Neural cell (in vitro differentiated cells): ENCODE results near the gene CDC34. TPM values are rescaled to one million over a fixed set of nuclear protein-coding genes. Genes with fewer than 3 reads are reported as not detected.

Experiments used
- H2AFZ ChIP-seq: fragments of 200-600, 300-800 bp; sonication (generic), shearing (Covaris generic); 2 replicates; pipeline ENCODE4 v1.6.0; 2014; ENCODE audit warnings: low read depth, mild to moderate bottlenecking, antibody characterized with exemption, low read length, moderate library complexity
- H3F3A ChIP-seq: fragments of 200-600 bp; shearing (Covaris generic); 2 replicates; pipeline ENCODE4 v1.6.1; 2016; ENCODE audit warnings: mild to moderate bottlenecking, moderate library complexity, mixed read lengths, antibody characterized with exemption, low read length; ENCODE audit not compliant: insufficient read depth, poor library complexity, severe bottlenecking
- H3K27ac ChIP-seq: fragments of 200-600, 300-800 bp; sonication (generic), shearing (Covaris generic); 2 replicates; pipeline ENCODE4 v1.5.1; 2014; ENCODE audit warnings: mild to moderate bottlenecking, low read length, moderate library complexity
- H3K27me3 ChIP-seq: fragments of 300-800, 200-600 bp; sonication (generic), shearing (Covaris generic); 2 replicates; pipeline ENCODE4 v1.6.0; 2014; ENCODE audit warnings: mild to moderate bottlenecking, low read depth, low read length, moderate library complexity; ENCODE audit not compliant: insufficient read depth
- H3K36me3 ChIP-seq: fragments of 300-800, 200-600 bp; sonication (generic), shearing (Covaris generic); 2 replicates; pipeline ENCODE4 v1.5.1; 2014; ENCODE audit warnings: mild to moderate bottlenecking, antibody characterized with exemption, low read length, moderate library complexity; ENCODE audit not compliant: insufficient read depth
- H3K4me2 ChIP-seq: fragments of 300-800, 200-600 bp; sonication (generic), shearing (Covaris generic); 2 replicates; pipeline ENCODE4 v1.6.0; 2014; ENCODE audit warnings: mild to moderate bottlenecking, low read length
- H3K4me3 ChIP-seq: fragments of 300-800, 200-600 bp; sonication (generic), shearing (Covaris generic); 2 replicates; pipeline ENCODE4 v1.5.1; 2014; ENCODE audit warnings: mild to moderate bottlenecking, low read length, moderate library complexity
- H3K79me2 ChIP-seq: fragments of 200-600 bp; shearing (Covaris generic); replicated peaks from 2 replicates; pipeline ENCODE4 v1.6.0; 2014; ENCODE audit warnings: mild to moderate bottlenecking, low read length, moderate library complexity; ENCODE audit not compliant: insufficient read depth
- H3K9ac ChIP-seq: fragments of 300-800, 200-600 bp; sonication (generic), shearing (Covaris generic); 2 replicates; pipeline ENCODE4 v1.6.1; 2016; ENCODE audit warnings: mild to moderate bottlenecking, low read length, mixed read lengths
- H3K9me2 ChIP-seq: fragments of 200-600 bp; shearing (Covaris generic); 2 replicates; pipeline ENCODE4 v1.6.1; 2016; ENCODE audit warnings: mild to moderate bottlenecking, low read length, mixed read lengths; ENCODE audit not compliant: insufficient read depth
- H3K9me3 ChIP-seq: fragments of 200-600, 300-800 bp; sonication (generic), shearing (Covaris generic); 2 replicates; pipeline ENCODE4 v1.6.1; 2016; ENCODE audit warnings: mild to moderate bottlenecking, mixed run types, low read length, moderate library complexity, mixed read lengths
- H4K20me1 ChIP-seq: fragments of 200-600 bp; shearing (Covaris generic); 2 replicates; pipeline ENCODE4 v1.6.1; 2016; ENCODE audit warnings: mild to moderate bottlenecking, mixed run types; ENCODE audit not compliant: insufficient read depth
- CTCF ChIP-seq: fragments of 450-650 bp; IDR thresholded peaks from 2 replicates; pipeline ENCODE4 v1.5.1; 2014; ENCODE audit warnings: antibody characterized with exemption, mild to moderate bottlenecking, moderate library complexity; ENCODE audit not compliant: poor library complexity, severe bottlenecking
- EP300 ChIP-seq: fragments of 450-650 bp; conservative IDR thresholded peaks from 2 replicates; pipeline ENCODE4 v1.6.1; 2014; ENCODE audit warnings: antibody characterized with exemption, mild to moderate bottlenecking, moderate library complexity; ENCODE audit not compliant: poor library complexity, severe bottlenecking
- EZH2 ChIP-seq: fragments of 200-600, 300-800 bp; shearing (Covaris generic), sonication (generic); IDR thresholded peaks from 2 replicates; pipeline ENCODE4 v1.6.1; 2014; ENCODE audit warnings: antibody characterized with exemption, low read length, borderline replicate concordance, mild to moderate bottlenecking; ENCODE audit not compliant: insufficient read depth, poor library complexity, severe bottlenecking
- MXI1 ChIP-seq: fragments of 450-650 bp; conservative IDR thresholded peaks from 2 replicates; pipeline ENCODE4 v1.6.1; 2014; ENCODE audit warnings: antibody characterized with exemption, mild to moderate bottlenecking; ENCODE audit not compliant: poor library complexity, severe bottlenecking
- POLR2AphosphoS5 ChIP-seq: IDR thresholded peaks from 2 replicates; pipeline ENCODE4 v1.6.1; 2012
- RAD21 ChIP-seq: fragments of 450-650 bp; conservative IDR thresholded peaks from 2 replicates; pipeline ENCODE4 v1.6.1; 2014; ENCODE audit warnings: antibody characterized with exemption, mild to moderate bottlenecking, moderate library complexity
- REST ChIP-seq: IDR thresholded peaks from 2 replicates; pipeline ENCODE4 v1.6.1; 2012; ENCODE audit warnings: borderline replicate concordance
- SMC3 ChIP-seq: fragments of 450-650 bp; conservative IDR thresholded peaks from 2 replicates; pipeline ENCODE4 v1.6.1; 2014; ENCODE audit warnings: antibody characterized with exemption, mild to moderate bottlenecking, moderate library complexity; ENCODE audit not compliant: poor library complexity
- TAF1 ChIP-seq: IDR thresholded peaks from 2 replicates; pipeline ENCODE4 v1.6.1; 2012; ENCODE audit warnings: low read depth
- polyA plus RNA-seq: library from polyadenylated mRNA; depleted of rRNA; stranded (reverse); fragments of >200 nt; gene quantifications from 2 replicates; pipeline ENCODE4 v1.2.3, GENCODE V29; 2014

CDC34 gene
- polyA plus RNA-seq, 1 donor from 2014 or later = 155 TPM

- TF ChIP-seq REST = no peak
- TF ChIP-seq EP300 = no peak
- TF ChIP-seq MXI1 = no peak
- TF ChIP-seq SMC3 = no peak
- TF ChIP-seq CTCF = no peak
- TF ChIP-seq POLR2AphosphoS5 = no peak
- TF ChIP-seq EZH2 = no peak
- no peak for TF ChIP-seq RAD21
- no peak for TF ChIP-seq TAF1
- Histone ChIP-seq H3K4me3 (no peak overlapping the region), H3F3A (no peaks in the 10 kb centered on the region), H3K27ac (no peak overlapping the region), H3K4me2 (no peak overlapping the region), H3K27me3 (no peaks in the 10 kb centered on the region), H3K9me2 (no peaks in the 10 kb centered on the region), H3K79me2 (peaks cover 4% of the 10 kb centered on the region), H3K9me3 (no peaks in the 10 kb centered on the region), H4K20me1 (no peaks in the 10 kb centered on the region), H3K9ac (no peak overlapping the region), H3K36me3 (no peaks in the 10 kb centered on the region), H2AFZ (no peak overlapping the region)
These were observed 18.0 kb upstream of the CDC34 start for GRCh38 chr19:513368-514165.

DNA sequence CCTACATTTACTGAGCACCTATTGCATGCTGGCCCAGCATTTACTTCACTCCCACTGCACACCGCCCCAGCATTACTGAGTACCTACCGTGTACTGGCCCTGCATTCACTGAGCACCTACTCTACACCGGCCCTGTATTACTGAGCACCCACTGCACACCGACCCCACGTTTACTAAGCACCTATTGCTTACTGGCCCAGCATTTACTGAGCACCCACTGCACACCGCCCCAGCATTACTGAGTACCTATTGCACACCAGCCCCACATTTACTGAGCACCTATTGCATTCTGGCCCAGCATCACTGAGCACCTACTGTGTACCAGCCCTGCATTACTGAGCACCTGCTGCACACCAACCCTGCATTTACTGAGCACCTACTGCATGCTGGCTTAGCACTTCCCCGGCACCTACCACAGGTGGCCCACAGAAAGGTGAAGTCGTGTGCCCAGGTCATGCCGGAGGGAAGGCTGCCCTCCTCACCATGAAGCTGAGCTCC is 17.3 kb upstream of the CDC34 start:
- H3K36me3 ChIP-seq = no peaks in the 10 kb centered on the region
- TF ChIP-seq EZH2 (no peak), REST (no peak), MXI1 (no peak), RAD21 (no peak), EP300 (no peak), CTCF (no peak), POLR2AphosphoS5 (no peak), TAF1 (no peak), SMC3 (no peak)
- H4K20me1 ChIP-seq = no peaks in the 10 kb centered on the region
- no peaks in the 10 kb centered on the region for H3K9me3 ChIP-seq
- H3K27me3 ChIP-seq = no peaks in the 10 kb centered on the region
- no peak overlapping the region for H3K4me3 ChIP-seq
- no peaks in the 10 kb centered on the region for H3K79me2 ChIP-seq
- H3K9me2 ChIP-seq = no peaks in the 10 kb centered on the region
- H3F3A ChIP-seq = no peaks in the 10 kb centered on the region
- H3K4me2 ChIP-seq = no peak overlapping the region
- H2AFZ ChIP-seq = no peak overlapping the region
- H3K9ac ChIP-seq = no peak overlapping the region
- no peak overlapping the region for H3K27ac ChIP-seq
